SW 1271 (cell line): ENCODE measurements around the gene IRAK2.
"Not testable (repeated sequence)": the region's sequence is repeated elsewhere in the genome, so short reads cannot be mapped to it uniquely, and the experiment has no call there.

Source experiments
- DNase-seq, 2 experiments: peaks; one replicate each; lab custom pipeline; 2025; lab: John Stamatoyannopoulos, UW

The IRAK2 gene

GRCh38 chr3:10253731-10254130, 89.0 kb downstream of the IRAK2 start:
- no peak for DNase-seq

- no peak for DNase-seq
Observed at GRCh38 chr3:10255835-10256234, 91.1 kb downstream of the IRAK2 start.

GRCh38 chr3:10259036-10259435, 94.3 kb downstream of the IRAK2 start:
- no peak for DNase-seq

GRCh38 chr3:10259798-10260197, 95.1 kb downstream of the IRAK2 start:
- no peak for DNase-seq

GRCh38 chr3:10260211-10260701, 95.5 kb downstream of the IRAK2 start:
- DNase-seq: no peak

- DNase-seq: no peak
Observed at GRCh38 chr3:10262027-10262426, 97.3 kb downstream of the IRAK2 start.

GRCh38 chr3:10263646-10264363, 99.1 kb downstream of the IRAK2 start:
- DNase-seq: peak in 1 of 2 experiments; percentile 48

GRCh38 chr3:10265833-10266232, 101.1 kb downstream of the IRAK2 start:
- no peak for DNase-seq

- DNase-seq: not testable (repeated sequence)
Observed at GRCh38 chr3:10266936-10267335, 102.2 kb downstream of the IRAK2 start.

- no peak for DNase-seq
Observed at GRCh38 chr3:10268116-10268515, 103.4 kb downstream of the IRAK2 start.

GRCh38 chr3:10268930-10269329, 104.2 kb downstream of the IRAK2 start:
- no peak for DNase-seq

- DNase-seq: no peak
Observed at GRCh38 chr3:10269443-10269842, 104.7 kb downstream of the IRAK2 start.

GRCh38 chr3:10272476-10272875, 107.8 kb downstream of the IRAK2 start:
- not testable (repeated sequence) for DNase-seq

- DNase-seq: no peak
Observed at GRCh38 chr3:10272977-10273376, 108.3 kb downstream of the IRAK2 start.

GRCh38 chr3:10273702-10274305, 109.1 kb downstream of the IRAK2 start:
- no peak for DNase-seq

GRCh38 chr3:10274601-10275000, 109.9 kb downstream of the IRAK2 start:
- DNase-seq: no peak

- DNase-seq: no peak
Observed at GRCh38 chr3:10277115-10277625, 112.5 kb downstream of the IRAK2 start.

- DNase-seq: no peak
Observed at GRCh38 chr3:10278501-10278900, 113.8 kb downstream of the IRAK2 start.

- no peak for DNase-seq
Observed at GRCh38 chr3:10279384-10280176, 114.9 kb downstream of the IRAK2 start.

- no peak for DNase-seq
Observed at GRCh38 chr3:10280177-10280529, 115.4 kb downstream of the IRAK2 start.

GRCh38 chr3:10280571-10280970, 115.9 kb downstream of the IRAK2 start:
- no peak for DNase-seq

- no peak for DNase-seq
Observed at GRCh38 chr3:10281951-10282350, 117.2 kb downstream of the IRAK2 start.

- no peak for DNase-seq
Observed at GRCh38 chr3:10283638-10284037, 118.9 kb downstream of the IRAK2 start.
